BLaER1 (cell line): ENCODE data around the gene SIGLEC7.
A peak's percentile ranks its signal among the peaks of the same experiment; 100 is the strongest.
"Not testable (repeated sequence)": the region's sequence is repeated elsewhere in the genome, so short reads cannot be mapped to it uniquely, and the experiment has no call there.

Experiments used
- H3K27ac ChIP-seq: shearing (Covaris generic); formaldehyde crosslinking; 2 replicates; pipeline ENCODE4 v1.8.1; 2022
- H3K27me3 ChIP-seq: shearing (Covaris generic); formaldehyde crosslinking; 2 replicates; pipeline ENCODE4 v1.8.1; 2022
- H3K36me3 ChIP-seq: shearing (Covaris generic); formaldehyde crosslinking; 2 replicates; pipeline ENCODE4 v1.8.1; 2022
- H3K4me1 ChIP-seq: shearing (Covaris generic); formaldehyde crosslinking; 2 replicates; pipeline ENCODE4 v1.8.1; 2022
- H3K4me2 ChIP-seq: shearing (Covaris generic); formaldehyde crosslinking; 2 replicates; pipeline ENCODE4 v1.8.1; 2022
- H3K4me3 ChIP-seq: shearing (Covaris generic); formaldehyde crosslinking; 2 replicates; pipeline ENCODE4 v1.8.1; 2022
- H3K9ac ChIP-seq: shearing (Covaris generic); formaldehyde crosslinking; 2 replicates; pipeline ENCODE4 v1.8.1; 2022
- H3K9me3 ChIP-seq: shearing (Covaris generic); formaldehyde crosslinking; 2 replicates; pipeline ENCODE4 v1.8.1; 2022
- H4K20me1 ChIP-seq: shearing (Covaris generic); formaldehyde crosslinking; 2 replicates; pipeline ENCODE4 v1.8.1; 2022
- Cebpa-rat ChIP-seq: shearing (Covaris generic); IDR thresholded peaks from 2 replicates; pipeline ENCODE4 v1.8.1; 2022

Gene SIGLEC7

GRCh38 chr19:51136851-51137551, 5.1 kb upstream of the SIGLEC7 start:
- Histone ChIP-seq H3K4me3 (no peak overlapping the region), H3K9me3 (peaks cover 25% of the 10 kb centered on the region), H3K4me1 (peaks cover 69% of the 10 kb centered on the region), H3K4me2 (peak overlapping the region; percentile 68), H4K20me1 (no peaks in the 10 kb centered on the region), H3K27ac (peak overlapping the region; percentile 65), H3K27me3 (no peaks in the 10 kb centered on the region), H3K9ac (no peak overlapping the region), H3K36me3 (no peaks in the 10 kb centered on the region)
- TF ChIP-seq Cebpa-rat = no peak

DNA sequence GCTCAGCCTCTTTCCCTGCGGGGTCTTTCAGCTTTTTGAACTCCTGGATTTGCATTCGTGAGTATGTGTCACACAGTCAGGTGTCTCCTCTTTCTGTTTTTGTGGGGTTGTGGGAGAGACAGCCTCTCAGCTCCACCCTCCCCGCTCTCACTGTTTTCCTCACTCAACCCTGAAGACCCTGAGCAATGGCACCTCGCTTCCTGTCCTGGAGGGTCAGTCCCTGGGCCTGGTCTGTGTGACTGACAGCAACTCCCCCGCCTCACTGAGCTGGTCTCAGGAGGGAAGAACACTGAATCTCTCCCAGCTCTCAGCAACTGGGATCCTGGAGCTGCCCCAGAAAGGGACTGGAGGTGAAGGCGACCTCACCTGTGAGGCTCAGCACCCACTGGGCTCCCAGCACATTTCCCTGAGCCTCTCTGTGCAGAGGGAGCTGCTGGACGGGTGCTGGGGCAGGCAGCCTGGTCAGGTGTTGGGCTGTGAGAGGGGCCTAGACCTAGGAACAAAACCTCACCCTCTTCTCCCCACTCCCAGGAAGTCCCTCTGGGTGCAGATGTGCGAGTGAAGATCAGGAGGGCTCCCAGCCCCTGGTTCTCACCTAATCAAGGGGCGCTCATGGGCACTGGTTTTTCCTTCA, 4.2 kb upstream of the SIGLEC7 start:
- H3K4me2 ChIP-seq = peak overlapping the region; percentile 68
- no peak overlapping the region for H3K4me3 ChIP-seq
- H3K27me3 ChIP-seq = no peaks in the 10 kb centered on the region
- peaks cover 68% of the 10 kb centered on the region for H3K4me1 ChIP-seq
- H4K20me1 ChIP-seq = no peaks in the 10 kb centered on the region
- H3K9me3 ChIP-seq = peaks cover 25% of the 10 kb centered on the region
- H3K9ac ChIP-seq = no peak overlapping the region
- H3K36me3 ChIP-seq = no peaks in the 10 kb centered on the region
- peak overlapping the region; percentile 65 for H3K27ac ChIP-seq
- no peak for TF ChIP-seq Cebpa-rat

- Histone ChIP-seq H3K9ac (no peak overlapping the region), H4K20me1 (no peaks in the 10 kb centered on the region), H3K36me3 (no peaks in the 10 kb centered on the region), H3K27me3 (no peaks in the 10 kb centered on the region), H3K27ac (peak overlapping the region; percentile 29), H3K9me3 (peaks cover 25% of the 10 kb centered on the region), H3K4me1 (peaks cover 72% of the 10 kb centered on the region), H3K4me3 (no peak overlapping the region), H3K4me2 (peak overlapping the region; percentile 68)
- no peak for TF ChIP-seq Cebpa-rat
These were observed 3.5 kb upstream of the SIGLEC7 start for GRCh38 chr19:51138549-51138979.

DNA sequence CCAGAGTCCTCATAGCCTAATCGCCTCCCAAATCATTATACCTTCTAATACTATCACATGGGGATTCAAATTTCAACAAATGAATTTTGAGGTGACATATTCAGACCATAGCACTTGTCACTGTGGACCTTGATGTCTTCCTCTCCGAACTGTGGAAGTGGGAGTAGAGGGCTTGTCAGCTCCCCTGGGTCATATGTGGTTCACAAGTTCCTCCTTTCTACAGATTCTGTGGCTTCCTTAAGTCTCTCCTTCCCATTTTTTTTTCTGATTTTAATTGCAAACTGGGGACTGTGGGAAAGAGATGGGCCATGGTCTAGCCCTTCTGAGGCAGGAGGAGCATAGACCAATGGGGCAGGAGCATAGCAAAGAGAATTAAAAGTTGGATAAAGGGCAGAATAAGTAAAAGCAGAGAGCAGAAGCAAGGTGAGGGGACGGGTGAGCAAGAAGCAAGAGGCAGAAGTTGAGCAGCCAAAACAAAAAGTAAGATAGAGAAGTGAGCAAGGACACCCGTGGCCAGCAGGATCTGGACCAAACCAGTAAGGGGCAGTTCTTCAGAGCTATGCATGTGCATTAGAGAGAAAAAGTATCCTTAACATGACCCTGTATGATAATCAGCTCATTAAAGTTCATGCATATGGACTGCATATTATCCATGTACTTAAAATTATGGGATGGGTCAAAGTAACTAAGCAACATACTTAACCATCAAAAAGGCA, 2.6 kb upstream of the SIGLEC7 start:
- Histone ChIP-seq H3K27me3 (no peaks in the 10 kb centered on the region), H4K20me1 (no peaks in the 10 kb centered on the region), H3K4me2 (peak overlapping the region; percentile 68), H3K4me1 (peaks cover 75% of the 10 kb centered on the region), H3K4me3 (no peak overlapping the region), H3K27ac (0 out of 2 replicates have a peak overlapping the region, but pooled peaks have one; percentile 1), H3K36me3 (no peaks in the 10 kb centered on the region), H3K9me3 (peaks cover 19% of the 10 kb centered on the region), H3K9ac (no peak overlapping the region)
- no peak for TF ChIP-seq Cebpa-rat

- no peaks in the 10 kb centered on the region for H3K36me3 ChIP-seq
- no peak for TF ChIP-seq Cebpa-rat
- H3K27me3 ChIP-seq = no peaks in the 10 kb centered on the region
- H3K9me3 ChIP-seq = peaks cover 9% of the 10 kb centered on the region
- no peak overlapping the region for H3K9ac ChIP-seq
- H3K4me3 ChIP-seq = no peak overlapping the region
- no peaks in the 10 kb centered on the region for H4K20me1 ChIP-seq
- H3K4me2 ChIP-seq = peak overlapping the region; percentile 68; the same call in 1 of the 2 replicates
- peaks cover 75% of the 10 kb centered on the region for H3K4me1 ChIP-seq
- no peak overlapping the region for H3K27ac ChIP-seq
These were observed 1.7 kb upstream of the SIGLEC7 start for GRCh38 chr19:51140441-51140840.

GRCh38 chr19:51141181-51141580, 920 bp upstream of the SIGLEC7 start:
- H3K4me1 ChIP-seq = peaks cover 72% of the 10 kb centered on the region
- H3K36me3 ChIP-seq = no peaks in the 10 kb centered on the region
- H3K9me3 ChIP-seq = peaks cover 1% of the 10 kb centered on the region; the same call in 1 of the 2 replicates
- no peak for TF ChIP-seq Cebpa-rat
- H3K4me3 ChIP-seq = no peak overlapping the region
- no peak overlapping the region for H3K9ac ChIP-seq
- H3K27me3 ChIP-seq = no peaks in the 10 kb centered on the region
- peak overlapping the region; percentile 42 for H3K4me2 ChIP-seq
- H3K27ac ChIP-seq = no peak overlapping the region
- no peaks in the 10 kb centered on the region for H4K20me1 ChIP-seq

DNA sequence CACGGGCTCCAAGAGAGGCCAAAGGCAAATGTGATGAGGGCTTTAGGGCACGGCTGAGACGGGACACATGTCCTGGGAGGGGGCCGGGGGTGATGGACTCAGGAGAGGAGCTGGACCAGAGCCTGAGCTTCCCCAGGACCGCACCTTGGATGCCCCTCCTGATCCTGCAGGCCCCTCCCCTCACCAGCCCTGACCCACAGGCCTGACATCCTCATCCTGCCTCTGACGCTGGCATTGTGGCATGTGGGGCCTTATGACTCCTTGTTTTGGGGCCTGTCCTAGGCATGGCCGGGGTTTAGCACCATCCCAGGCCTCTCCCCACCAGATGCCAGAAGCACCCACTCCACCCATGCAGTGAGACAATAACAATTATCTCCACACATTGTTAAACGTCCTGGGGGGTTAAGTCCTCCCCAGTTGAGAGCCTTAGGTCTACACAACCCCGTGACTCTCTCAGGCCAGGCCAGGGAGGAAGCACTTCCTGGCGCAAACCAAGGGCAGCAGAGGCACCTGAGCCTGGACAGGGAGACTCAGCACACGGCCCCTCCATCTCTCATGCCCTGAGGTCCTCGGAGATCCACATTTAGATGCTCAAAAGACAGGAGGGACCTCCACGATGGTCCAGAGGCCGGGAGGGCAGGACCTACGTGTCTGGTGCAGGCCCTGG, 841 bp downstream of the SIGLEC7 start:
- not testable (repeated sequence) for H3K27ac ChIP-seq, H3K27me3 ChIP-seq, H3K36me3 ChIP-seq, H3K9ac ChIP-seq, H3K4me3 ChIP-seq, H3K9me3 ChIP-seq, H4K20me1 ChIP-seq
- Histone ChIP-seq H3K4me2 (0 out of 2 replicates have a peak overlapping the region, but pooled peaks have one; percentile 5), H3K4me1 (peaks cover 66% of the 10 kb centered on the region)

DNA sequence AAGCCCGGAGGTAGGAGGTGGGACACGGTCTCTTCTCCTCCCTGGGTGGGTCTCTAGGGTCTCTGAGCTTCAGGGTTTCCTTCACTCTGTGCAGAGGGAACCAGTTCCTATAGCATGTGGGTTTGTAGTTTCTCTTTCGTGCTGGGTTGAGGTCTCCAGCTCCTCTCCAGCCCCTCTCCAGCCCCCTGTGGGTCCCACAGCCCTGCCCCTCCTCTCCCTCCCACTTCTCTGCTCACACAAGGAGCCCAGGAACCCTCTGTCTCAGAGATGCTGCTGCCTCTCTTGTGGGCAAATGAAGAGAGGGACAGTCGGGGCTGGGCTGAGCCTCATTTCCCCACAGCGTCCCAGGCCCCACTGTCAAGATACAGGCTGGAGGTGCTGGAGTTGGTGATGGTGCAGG, 1.4 kb downstream of the SIGLEC7 start:
- Histone ChIP-seq H3K9me3 (no peaks in the 10 kb centered on the region), H3K4me3 (no peak overlapping the region), H3K9ac (no peak overlapping the region), H3K27me3 (no peaks in the 10 kb centered on the region), H3K27ac (no peak overlapping the region), H3K4me2 (0 out of 2 replicates have a peak overlapping the region, but pooled peaks have one; percentile 5), H3K36me3 (no peaks in the 10 kb centered on the region), H4K20me1 (no peaks in the 10 kb centered on the region), H3K4me1 (peaks cover 66% of the 10 kb centered on the region)
- no peak for TF ChIP-seq Cebpa-rat

- H3K4me3 ChIP-seq = no peak overlapping the region
- no peak overlapping the region for H3K9ac ChIP-seq
- TF ChIP-seq Cebpa-rat = no peak
- H4K20me1 ChIP-seq = no peaks in the 10 kb centered on the region
- peaks cover 63% of the 10 kb centered on the region for H3K4me1 ChIP-seq
- H3K27ac ChIP-seq = no peak overlapping the region
- no peak overlapping the region for H3K4me2 ChIP-seq
- H3K27me3 ChIP-seq = no peaks in the 10 kb centered on the region
- H3K36me3 ChIP-seq = no peaks in the 10 kb centered on the region
- H3K9me3 ChIP-seq = no peaks in the 10 kb centered on the region
These were observed 2.5 kb downstream of the SIGLEC7 start for GRCh38 chr19:51144482-51145045.
